ENCODE data around the gene CENPB.

Gene CENPB

DNA sequence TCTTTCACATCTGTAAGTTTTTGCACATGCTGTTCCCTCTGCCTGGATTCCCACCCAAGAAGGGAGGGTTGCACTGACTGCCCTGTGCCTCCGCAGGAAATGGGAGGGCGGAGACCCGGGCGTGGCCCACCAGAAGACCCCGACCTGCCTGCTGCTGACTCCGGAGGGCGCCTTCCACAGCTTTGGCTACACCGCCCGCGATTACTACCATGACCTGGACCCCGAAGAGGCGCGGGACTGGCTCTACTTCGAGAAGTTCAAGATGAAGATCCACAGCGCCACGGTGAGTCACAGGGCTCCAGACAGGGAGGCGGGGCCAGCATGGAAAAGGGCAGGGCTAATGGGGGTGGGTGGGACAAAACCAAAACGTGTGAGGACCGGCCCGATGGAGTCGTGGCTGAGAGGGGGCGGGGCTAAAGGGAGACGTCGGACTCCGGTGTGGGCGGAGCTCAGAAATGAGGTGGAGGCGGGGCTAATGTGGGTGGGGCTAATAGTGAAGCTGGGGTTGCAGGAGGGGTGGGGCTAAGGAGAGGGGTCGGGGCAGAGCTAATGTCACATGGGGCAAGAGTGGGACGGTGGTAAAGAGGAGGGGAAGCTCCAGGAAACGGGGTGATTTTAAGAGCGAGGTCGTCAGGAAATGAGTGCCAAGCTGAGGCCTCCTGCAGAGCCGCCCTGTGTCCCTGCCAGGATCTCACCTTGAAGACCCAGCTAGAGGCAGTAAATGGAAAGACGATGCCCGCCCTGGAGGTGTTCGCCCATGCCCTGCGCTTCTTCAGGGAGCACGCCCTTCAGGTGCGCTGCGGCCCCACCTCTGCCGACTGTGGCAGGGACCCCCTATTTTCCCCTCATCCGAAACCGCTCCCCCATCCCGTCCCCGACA, 41.5 kb downstream of the CENPB start:
- DNase-seq = peak; percentile 87

DNA sequence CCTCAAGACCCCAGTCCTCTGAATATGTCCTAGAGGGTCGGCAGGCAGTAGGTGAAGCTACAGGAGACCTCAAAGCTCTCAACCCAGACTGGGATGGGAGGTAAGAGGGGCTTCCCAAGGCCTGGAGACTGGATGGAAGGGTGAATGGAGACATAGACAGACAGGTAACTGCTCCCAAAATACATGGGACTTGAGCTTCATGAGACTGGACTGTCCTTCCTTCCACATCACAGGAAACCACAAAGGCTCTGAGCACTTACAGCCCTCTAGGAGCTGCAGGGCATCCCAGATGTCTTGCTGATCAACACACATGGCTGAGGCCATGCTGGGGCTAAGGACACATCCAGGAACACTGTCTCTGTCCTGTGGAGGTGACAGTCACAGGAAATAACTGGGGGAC, 42.5 kb downstream of the CENPB start:
- DNase-seq = no peak

DNA sequence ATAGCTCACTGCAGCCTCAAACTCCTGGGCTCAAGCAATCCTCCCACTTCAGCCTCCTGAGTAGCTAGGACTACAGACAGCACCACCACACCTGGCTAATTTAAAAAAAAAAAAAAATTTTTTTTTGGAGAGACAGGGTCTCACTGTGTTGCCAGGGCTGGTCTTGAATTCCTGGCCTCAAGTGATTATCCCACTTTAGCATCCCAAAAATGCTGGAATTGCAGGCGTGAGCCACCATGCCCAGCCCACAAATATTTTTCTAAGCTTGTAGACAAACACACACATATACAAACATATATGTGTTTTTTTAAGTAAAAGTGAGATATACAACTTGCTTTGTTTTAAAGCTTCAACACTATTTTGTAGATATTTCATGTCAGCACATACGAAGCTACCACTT, 43.3 kb downstream of the CENPB start:
- no peak for DNase-seq

DNA sequence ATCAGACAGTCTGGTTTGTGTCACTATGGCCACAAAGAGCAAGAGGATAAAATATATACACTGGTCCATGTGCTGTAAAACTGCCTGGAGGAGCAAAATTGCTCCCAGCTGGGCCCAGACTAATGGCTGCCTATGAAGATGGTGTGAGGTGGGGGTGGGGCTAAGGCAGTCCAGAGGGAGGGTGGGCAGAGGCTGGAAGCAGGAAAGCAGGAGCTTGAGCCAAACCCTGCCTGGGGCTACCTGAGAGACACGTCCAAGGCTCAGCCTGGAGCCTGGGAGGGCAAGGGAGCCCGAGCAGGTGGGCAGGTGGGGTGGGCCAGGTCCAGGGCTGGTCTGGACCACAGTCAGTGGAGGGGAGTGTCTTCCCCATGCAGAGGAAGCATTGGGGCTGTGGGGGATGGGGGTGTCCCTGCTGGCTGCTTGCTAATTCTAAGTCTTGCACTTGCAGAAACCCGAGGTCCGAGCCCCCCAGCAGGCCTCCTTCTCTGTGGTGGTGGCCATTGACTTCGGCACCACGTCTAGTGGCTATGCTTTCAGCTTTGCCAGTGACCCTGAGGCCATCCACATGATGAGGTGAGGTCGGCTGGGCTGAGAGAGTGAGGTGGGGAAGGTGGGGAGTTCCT, 44.6 kb downstream of the CENPB start:
- no peak for DNase-seq

DNA sequence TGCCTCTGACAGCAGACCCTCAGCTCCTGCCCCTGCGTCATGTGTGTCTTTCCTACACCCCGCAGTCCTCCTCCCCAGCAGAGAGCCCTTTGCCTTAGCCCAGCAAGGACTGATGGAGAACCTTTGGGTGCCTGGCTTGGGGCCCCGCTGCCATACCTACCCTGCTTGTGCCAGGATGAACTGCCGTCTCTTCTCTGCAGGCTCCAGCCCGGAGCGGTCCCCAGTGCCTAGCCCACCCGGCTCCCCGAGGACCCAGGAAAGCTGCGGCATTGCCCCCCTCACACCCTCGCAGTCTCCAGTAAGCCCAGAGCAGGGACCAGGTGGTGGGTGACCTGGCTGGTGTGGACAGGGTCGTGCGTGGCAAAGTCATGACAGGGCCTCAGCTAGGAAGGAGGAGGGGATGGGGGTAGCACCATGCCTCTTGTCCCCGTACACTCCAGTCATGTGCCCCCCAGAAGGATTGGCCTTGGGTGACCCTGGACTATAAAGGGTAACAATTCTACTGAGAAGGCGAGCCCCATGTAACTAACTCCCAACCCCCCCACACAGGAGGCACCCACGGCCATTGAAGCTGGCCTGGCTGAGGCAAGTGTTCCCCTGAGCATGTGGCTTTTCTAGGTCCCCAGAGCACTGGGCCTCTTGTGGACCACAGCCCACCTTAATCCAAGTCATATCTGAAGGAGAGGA, 45.8 kb downstream of the CENPB start:
- no peak for DNase-seq

DNA sequence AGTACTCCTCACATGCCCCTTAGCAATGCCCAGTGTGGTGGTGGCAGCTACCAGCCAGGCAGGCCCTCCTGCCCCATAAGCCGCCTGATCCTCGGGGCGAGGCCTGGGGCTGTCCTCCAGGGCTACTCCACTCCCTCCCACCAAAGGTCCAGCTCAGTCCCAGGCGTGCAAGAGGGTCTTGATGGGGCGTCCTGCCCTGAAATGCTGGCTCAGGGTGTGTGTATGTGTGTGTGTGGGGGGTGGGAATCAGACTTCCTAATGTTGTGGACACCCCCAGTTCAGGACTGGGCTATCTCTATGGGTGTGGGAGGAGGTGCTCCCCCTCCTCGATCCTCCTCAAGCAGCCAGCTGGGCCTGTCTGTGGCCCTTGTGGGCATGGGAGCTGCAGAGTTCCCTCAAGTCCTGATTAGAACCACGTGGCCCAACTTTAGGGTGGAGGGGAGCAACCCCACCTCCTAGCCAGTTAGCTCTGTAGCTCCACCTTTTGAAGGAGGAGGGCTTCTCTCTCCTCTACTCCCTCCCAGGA, 46.6 kb downstream of the CENPB start:
- no peak for DNase-seq

DNA sequence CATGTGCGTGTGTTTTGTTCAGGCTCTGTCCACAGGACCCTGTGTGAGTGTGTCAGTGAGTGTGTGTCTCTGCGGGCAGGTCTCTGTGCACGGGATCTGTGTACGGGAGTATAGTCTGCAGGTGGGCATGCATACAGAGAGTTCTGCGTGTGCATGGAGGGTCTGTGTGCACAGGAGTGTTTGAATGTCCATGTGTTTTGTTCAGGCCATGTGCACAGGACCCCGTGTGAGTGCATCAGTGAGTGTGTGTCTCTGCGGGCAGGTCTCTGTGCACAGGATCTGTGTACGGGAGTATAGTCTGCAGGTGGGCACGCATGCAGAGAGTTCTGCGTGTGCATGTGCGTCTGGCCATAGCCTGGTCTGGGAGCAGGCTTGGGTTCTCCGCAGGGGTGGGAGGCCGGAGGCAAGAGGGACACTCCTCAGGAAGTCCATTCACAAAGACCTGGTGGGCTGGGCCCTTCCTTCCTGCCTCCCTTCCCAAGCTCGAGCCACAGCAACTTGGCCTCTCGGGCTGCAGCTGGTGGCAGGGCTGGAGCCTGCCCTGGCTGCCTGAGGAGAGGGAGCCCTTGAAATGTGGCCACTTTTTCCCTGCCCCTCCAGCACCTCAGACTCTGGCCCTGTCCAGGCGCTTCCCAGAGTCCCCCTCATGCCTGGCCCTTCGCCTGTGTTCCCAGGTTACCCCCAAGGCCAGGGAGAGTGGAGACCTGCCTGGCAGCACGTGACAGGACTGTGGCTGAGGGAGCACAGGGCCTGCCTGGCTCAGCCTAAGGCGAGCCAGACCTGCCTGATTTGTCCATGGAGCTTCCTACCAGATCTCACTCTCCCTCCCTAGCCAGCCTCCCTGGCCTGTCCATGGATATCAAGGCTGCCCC, 47.2 kb downstream of the CENPB start:
- DNase-seq = no peak

DNA sequence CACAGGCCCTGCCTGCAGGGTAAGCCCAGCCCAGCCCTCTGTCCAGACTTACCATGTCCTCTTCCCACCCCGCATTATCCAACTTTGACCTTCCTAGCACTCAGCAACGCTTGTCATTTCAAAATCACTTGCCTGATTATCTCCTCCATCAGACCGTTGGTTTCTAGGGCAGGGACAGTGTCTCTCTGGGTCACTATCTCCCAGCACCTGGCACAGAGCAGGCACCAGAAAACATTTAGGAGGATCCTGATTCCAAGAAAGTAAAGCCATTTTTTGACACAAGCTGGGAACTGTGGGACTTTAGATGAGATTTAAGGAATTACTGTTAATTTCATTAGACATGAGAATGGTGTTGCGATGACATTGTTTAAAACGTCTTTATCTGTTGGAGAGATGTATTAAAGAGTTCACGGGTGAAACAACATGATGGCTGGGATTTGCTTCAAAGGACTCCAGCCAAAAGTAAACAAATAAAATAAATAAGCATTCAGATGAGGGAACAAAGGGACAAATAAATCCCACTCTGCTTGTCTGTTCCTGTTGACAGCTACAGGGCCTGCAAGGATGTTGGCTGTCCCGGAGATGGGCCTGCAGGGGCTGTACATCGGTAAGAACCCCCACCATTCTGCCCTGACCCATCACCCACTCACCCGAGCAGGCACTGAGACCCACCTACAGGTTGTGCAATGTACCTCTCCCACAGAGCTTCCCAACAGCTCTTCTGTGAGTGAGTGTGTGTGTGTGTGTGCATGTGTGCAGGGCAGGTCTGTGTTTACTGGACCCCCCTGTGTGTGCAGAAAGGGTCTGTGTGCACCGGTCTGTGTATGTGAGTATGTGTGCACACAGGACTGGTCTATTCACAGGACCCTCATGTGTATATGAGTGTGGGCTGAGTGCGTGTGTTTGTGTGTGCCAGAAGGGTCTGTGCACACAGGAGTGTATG, 48.2 kb downstream of the CENPB start:
- DNase-seq = no peak

DNA sequence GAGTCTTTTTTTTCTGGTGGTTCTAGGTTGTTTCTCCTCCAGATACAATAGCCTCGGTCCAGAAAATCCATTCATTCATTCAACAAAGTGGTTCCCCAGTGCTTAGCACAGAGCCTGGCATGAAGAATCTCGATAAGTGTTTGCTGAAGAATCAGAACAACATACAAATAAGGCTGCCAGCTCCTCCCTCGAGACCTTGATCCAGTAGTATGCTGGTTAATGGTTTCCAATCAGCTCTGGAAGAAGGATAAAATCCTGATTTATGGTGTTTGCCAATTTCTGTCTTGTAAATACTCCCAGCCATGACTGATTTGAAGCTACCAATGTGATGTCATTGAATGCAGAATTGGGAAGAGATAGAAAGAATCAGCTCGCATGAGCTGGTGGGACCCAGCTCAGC, 50.8 kb downstream of the CENPB start:
- no peak for DNase-seq

DNA sequence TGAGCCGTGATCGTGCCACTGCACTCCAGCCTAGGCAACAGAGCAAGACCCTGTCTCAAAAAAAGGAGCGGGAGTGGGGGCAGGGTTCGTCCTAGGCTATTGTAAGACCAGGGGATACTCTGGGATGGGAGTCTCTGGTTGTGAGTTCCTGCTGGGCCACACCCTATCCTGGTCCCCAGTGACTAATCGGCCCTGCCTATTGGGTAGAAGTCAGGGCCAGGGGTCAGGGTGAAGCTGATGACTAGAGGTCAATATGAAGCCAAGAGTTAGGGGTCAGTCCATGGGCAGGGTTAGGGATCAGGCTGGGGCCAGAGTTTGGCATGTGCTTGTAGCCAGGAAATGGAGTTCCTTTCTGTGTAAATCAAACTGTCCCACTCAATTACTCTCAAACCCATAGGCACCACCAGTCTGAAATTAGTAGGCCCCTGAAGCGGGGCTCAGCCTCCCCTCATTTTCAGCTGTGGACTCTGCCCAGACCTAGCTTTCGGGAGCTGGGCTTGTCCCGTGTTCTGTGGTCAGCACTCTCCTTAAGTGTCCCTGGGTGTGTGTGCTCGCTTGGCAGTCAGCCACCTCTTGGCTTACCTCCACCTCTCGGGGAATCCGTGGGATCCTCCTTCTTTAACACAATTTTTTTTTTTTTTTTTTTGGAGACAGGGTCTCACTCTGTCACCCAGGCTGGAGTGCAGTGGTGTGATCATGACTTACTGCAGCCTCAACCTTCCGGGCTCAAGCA, 52.3 kb downstream of the CENPB start:
- no peak for DNase-seq
